GM12878 (cell line): Measurements from ENCODE around the gene ATP5PO. TPM values are rescaled to one million over a fixed set of nuclear protein-coding genes. Genes with fewer than 3 reads are reported as not detected.
A peak's percentile ranks its signal among the peaks of the same experiment; 100 is the strongest.

Experiments used
- ATF7 ChIP-seq: fragments of 450-650 bp; IDR thresholded peaks from 2 replicates; pipeline ENCODE4 v1.6.1; 2016; ENCODE audit warnings: low read depth, mild to moderate bottlenecking
- BRCA1 ChIP-seq: IDR thresholded peaks from 2 replicates; pipeline ENCODE4 v1.6.1; 2011; ENCODE audit warnings: low read depth, low read length, improper control_type of control experiment
- CEBPB ChIP-seq, 2 experiments: fragments of 150-350 bp in 1 of 2; IDR thresholded peaks; 2 replicates each; pipeline ENCODE4 v1.6.1; 2012 to 2014; ENCODE audit warnings: low read depth in 2 of 2, low read length in 2 of 2, borderline replicate concordance in 1 of 2, inconsistent platforms in 1 of 2
- CHD2 ChIP-seq: IDR thresholded peaks from 2 replicates; pipeline ENCODE4 v1.6.1; 2011; ENCODE audit warnings: low read depth, low read length, improper control_type of control experiment, borderline replicate concordance
- CREB1 ChIP-seq: IDR thresholded peaks from 2 replicates; pipeline ENCODE4 v1.6.1; 2012; ENCODE audit warnings: low read depth, mild to moderate bottlenecking, inconsistent platforms
- CREM ChIP-seq: IDR thresholded peaks from 2 replicates; pipeline ENCODE4 v1.6.1; 2014; ENCODE audit warnings: antibody characterized with exemption, low read depth
- E2F8 ChIP-seq: fragments of 450-650 bp; IDR thresholded peaks from 2 replicates; pipeline ENCODE4 v1.6.1; 2018; ENCODE audit warnings: mild to moderate bottlenecking, low read depth, moderate library complexity; ENCODE audit not compliant: partially characterized antibody
- ETV6 ChIP-seq, 2 experiments: fragments of 450-650 bp in 1 of 2; IDR thresholded peaks in 1 of 2; conservative IDR thresholded peaks in 1 of 2; 2 replicates each; pipeline ENCODE4 v1.6.1; 2014; ENCODE audit warnings: antibody characterized with exemption in 1 of 2, borderline replicate concordance in 1 of 2, low read depth in 1 of 2, mild to moderate bottlenecking in 1 of 2, moderate library complexity in 1 of 2
- FOS ChIP-seq: IDR thresholded peaks from 3 replicates; pipeline ENCODE4 v1.6.1; 2011; ENCODE audit warnings: borderline replicate concordance; ENCODE audit not compliant: insufficient read length; ENCODE audit errors: extremely low read depth
- FOXM1 ChIP-seq: IDR thresholded peaks from 2 replicates; pipeline ENCODE4 v1.6.1; 2012; ENCODE audit warnings: low read depth, mild to moderate bottlenecking, inconsistent platforms, low read length, moderate library complexity
- IRF5 ChIP-seq: fragments of 450-650 bp; IDR thresholded peaks from 2 replicates; pipeline ENCODE4 v1.6.1; 2017; ENCODE audit warnings: borderline replicate concordance
- KDM1A ChIP-seq: fragments of 200-600 bp; sonication (generic); IDR thresholded peaks from 2 replicates; pipeline ENCODE4 v1.6.1; 2016; ENCODE audit warnings: borderline replicate concordance
- LARP7 ChIP-seq: fragments of 450-650 bp; IDR thresholded peaks from 2 replicates; pipeline ENCODE4 v1.6.1; 2017; ENCODE audit warnings: mild to moderate bottlenecking
- NBN ChIP-seq: fragments of 450-650 bp; IDR thresholded peaks from 2 replicates; pipeline ENCODE4 v1.6.1; 2016
- NFXL1 ChIP-seq: fragments of 450-650 bp; IDR thresholded peaks from 2 replicates; pipeline ENCODE4 v1.6.1; 2017; ENCODE audit warnings: antibody characterized with exemption, mild to moderate bottlenecking, borderline replicate concordance
- NFYA ChIP-seq: IDR thresholded peaks from 2 replicates; pipeline ENCODE4 v1.6.1; 2011; ENCODE audit warnings: low read depth, mild to moderate bottlenecking, low read length, improper control_type of control experiment, borderline replicate concordance
- NRF1 ChIP-seq: conservative IDR thresholded peaks from 2 replicates; pipeline ENCODE4 v1.6.1; 2011; ENCODE audit warnings: mild to moderate bottlenecking, low read depth, low read length, improper control_type of control experiment
- POU2F2 ChIP-seq: IDR thresholded peaks from 3 replicates; pipeline ENCODE4 v1.6.1; 2011; ENCODE audit warnings: low read depth, mild to moderate bottlenecking, low read length, borderline replicate concordance
- SIX5 ChIP-seq: IDR thresholded peaks from 2 replicates; pipeline ENCODE4 v1.6.1; 2011; ENCODE audit warnings: mild to moderate bottlenecking, low read depth, low read length, moderate library complexity; ENCODE audit not compliant: severe bottlenecking
- SMAD5 ChIP-seq: IDR thresholded peaks from 2 replicates; pipeline ENCODE4 v1.6.1; 2016; ENCODE audit warnings: antibody characterized with exemption, low read depth
- SMARCA5 ChIP-seq: fragments of 450-650 bp; IDR thresholded peaks from 2 replicates; pipeline ENCODE4 v1.6.1; 2017; ENCODE audit warnings: mild to moderate bottlenecking
- SUPT20H ChIP-seq: IDR thresholded peaks from 2 replicates; pipeline ENCODE4 v1.6.1; 2011; ENCODE audit warnings: low read depth, mild to moderate bottlenecking, low read length, moderate library complexity, borderline replicate concordance; ENCODE audit not compliant: control insufficient read depth
- TARDBP ChIP-seq: IDR thresholded peaks from 2 replicates; pipeline ENCODE4 v1.6.1; 2016; ENCODE audit warnings: borderline replicate concordance
- ZNF207 ChIP-seq: fragments of 450-650 bp; IDR thresholded peaks from 2 replicates; pipeline ENCODE4 v1.6.1; 2014; ENCODE audit warnings: antibody characterized with exemption, mild to moderate bottlenecking, borderline replicate concordance
- ZNF274 ChIP-seq: IDR thresholded peaks from one replicate; pipeline ENCODE4 v1.8.0; 2011; ENCODE audit not compliant: insufficient read length, insufficient read depth
- ZSCAN29 ChIP-seq: fragments of 450-650 bp; IDR thresholded peaks from 2 replicates; pipeline ENCODE4 v1.6.1; 2017; ENCODE audit warnings: mild to moderate bottlenecking, moderate library complexity
- polyA plus RNA-seq, 11 experiments: library from polyadenylated mRNA; depleted of rRNA in 4 of 11; unstranded in 6 of 11; stranded (reverse) in 5 of 11; fragments of >200 nt; fragmentation: Nextera tagmentation in 4 of 11; fragmentation: Illumina TruSeq in 1 of 11; extraction: Ambion mirVana in 4 of 11; extraction: Trizol in 1 of 11; gene quantifications; 1 replicate in 1 of 11; 2 replicates in 10 of 11; pipeline versions ENCODE4 v1.2.1 to v1.2.3, GENCODE V29; 2011 to 2016; ENCODE audit warnings: inconsistent platforms in 2 of 11, missing spikeins in 2 of 11, low read depth in 1 of 11
- total RNA-seq, 4 experiments: library from RNA; depleted of rRNA in 3 of 4; stranded (reverse); fragments of >200 nt in 3 of 4; fragmentation: Illumina TruSeq in 1 of 4; extraction: Trizol in 1 of 4; gene quantifications; 2 replicates each; pipeline versions ENCODE4 v1.2.1 to v1.2.3, GENCODE V29; 2013 to 2021
- TF ChIP-seq, protein P1 (sequence below): fragments of 450-650 bp; IDR thresholded peaks from 2 replicates; pipeline ENCODE4 v1.6.1; 2014; ENCODE audit warnings: mild to moderate bottlenecking

ATP5PO gene
- total and polyA plus RNA-seq, 10 of the 15 experiments (the other 5 are each of a cell fraction or from before 2014, with no cell fraction given), result 251 to 1,656 (median 470) TPM

- TF ChIP-seq POU2F2 (peak; percentile 37; the same call in 1 of the 3 replicates), NBN (no peak), ATF7 (peak; percentile 88), CREB1 (peak; percentile 72), SMAD5 (peak; percentile 71; the same call in 1 of the 2 replicates), IRF5 (no peak), ETV6 (conservative IDR thresholded peaks at IDR 0.05 in 1 of 2, IDR thresholded peaks at IDR 0.05 in 1 of 2; ENCODE audit: borderline replicate concordance in 1 of 2, low read depth in 1 of 2) (no peak), ZNF274 (no peak), SUPT20H (no peak), NFYA (no peak), ZNF207 (peak; percentile 77; the same call in 1 of the 2 replicates), BRCA1 (no peak), CREM (peak; percentile 78), CHD2 (peak; percentile 61; the same call in 1 of the 2 replicates), CEBPB (IDR thresholded peaks at IDR 0.05; ENCODE audit: borderline replicate concordance in 1 of 2, low read depth in 2 of 2, low read length in 2 of 2) (no peak), LARP7 (peak; percentile 73), TARDBP (peak; percentile 87; the same call in 1 of the 2 replicates), FOXM1 (no peak), NFXL1 (no peak), NRF1 (peak; percentile 98), SIX5 (peak; percentile 96), E2F8 (no peak), KDM1A (no peak), SMARCA5 (peak; percentile 28; the same call in 1 of the 2 replicates), ZSCAN29 (no peak), FOS (no peak)
- TF ChIP-seq, protein P1, sequence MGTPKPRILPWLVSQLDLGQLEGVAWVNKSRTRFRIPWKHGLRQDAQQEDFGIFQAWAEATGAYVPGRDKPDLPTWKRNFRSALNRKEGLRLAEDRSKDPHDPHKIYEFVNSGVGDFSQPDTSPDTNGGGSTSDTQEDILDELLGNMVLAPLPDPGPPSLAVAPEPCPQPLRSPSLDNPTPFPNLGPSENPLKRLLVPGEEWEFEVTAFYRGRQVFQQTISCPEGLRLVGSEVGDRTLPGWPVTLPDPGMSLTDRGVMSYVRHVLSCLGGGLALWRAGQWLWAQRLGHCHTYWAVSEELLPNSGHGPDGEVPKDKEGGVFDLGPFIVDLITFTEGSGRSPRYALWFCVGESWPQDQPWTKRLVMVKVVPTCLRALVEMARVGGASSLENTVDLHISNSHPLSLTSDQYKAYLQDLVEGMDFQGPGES, result no peak
These were observed at the start of gene ATP5PO (continued) for GRCh38 chr21:33915368-33916199.
